Measurements from ENCODE around the gene ZC3H14.

GRCh38 chr14:88568196-88568595, 5.4 kb downstream of the ZC3H14 start:
- TF ChIP-seq EZH2 (IDR thresholded peaks at IDR 0.05; ENCODE audit: borderline replicate concordance, insufficient read depth, low read depth, low read length, poor library complexity, severe bottlenecking) (no peak), CTCF (IDR thresholded peaks at IDR 0.05) (no peak)
